HUDEP-2 (cell line): ENCODE results near the gene ZBTB40.

Experiments used
- DNase-seq, 76 experiments: peaks; one replicate each; lab custom pipeline; 2025; ENCODE audit not compliant: unreplicated experiment in 76 of 76; lab: John Stamatoyannopoulos, UW

The ZBTB40 gene

GRCh38 chr1:22500058-22500457, 48.4 kb downstream of the ZBTB40 start:
- no peak for DNase-seq

GRCh38 chr1:22500471-22500870, 48.8 kb downstream of the ZBTB40 start:
- no peak for DNase-seq

GRCh38 chr1:22502202-22502601, 50.6 kb downstream of the ZBTB40 start:
- DNase-seq = no peak

GRCh38 chr1:22503721-22504410, 52.2 kb downstream of the ZBTB40 start:
- DNase-seq = no peak

DNA sequence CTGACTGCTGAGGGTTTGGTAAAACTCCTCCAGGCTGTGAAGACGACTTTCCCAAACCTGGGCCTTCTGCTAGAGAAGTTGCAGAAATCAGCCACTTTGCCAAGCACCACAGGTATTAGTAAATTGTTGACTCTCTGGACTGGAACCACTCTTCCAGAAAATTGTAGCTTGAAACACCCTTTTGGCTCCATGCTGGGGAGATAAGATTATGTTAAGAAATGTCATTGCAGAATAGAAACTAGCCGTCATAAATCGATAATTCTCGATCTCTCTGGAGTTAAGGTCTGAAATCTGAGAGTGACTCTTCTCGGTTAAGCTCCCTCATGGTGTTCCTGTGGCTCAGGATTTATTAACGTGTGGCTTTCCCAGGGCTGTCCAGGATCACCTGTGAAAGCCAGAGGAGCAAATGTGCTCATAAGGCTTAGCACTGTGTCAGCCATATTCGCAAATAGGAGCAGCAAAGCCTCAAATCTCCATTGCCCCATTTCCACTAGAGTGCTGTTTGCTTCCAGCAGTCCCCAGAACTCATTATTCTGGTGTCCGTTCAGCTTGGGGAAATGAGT, 54.6 kb downstream of the ZBTB40 start:
- no peak for DNase-seq

- no peak for DNase-seq
Measured at GRCh38 chr1:22507587-22507986, 55.9 kb downstream of the ZBTB40 start.

DNA sequence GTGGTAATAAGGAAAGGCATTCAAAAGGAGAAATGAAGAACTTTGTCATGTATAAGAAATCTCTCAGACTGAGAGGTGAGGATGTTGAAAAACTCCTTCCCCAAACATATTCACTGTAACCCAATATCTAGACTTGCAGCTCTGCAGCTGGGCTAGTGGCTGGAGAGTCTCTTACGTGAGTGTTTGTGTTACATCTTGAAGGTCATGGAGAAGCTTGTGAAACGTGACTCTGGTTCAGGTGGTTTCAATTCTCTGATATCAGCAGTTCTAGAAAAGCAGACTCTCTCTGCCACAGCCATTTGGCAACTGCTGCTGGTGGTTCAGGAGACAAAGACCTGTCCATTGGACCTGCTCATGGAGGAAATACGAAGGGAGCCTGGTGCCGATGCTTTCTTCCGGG, 56.7 kb downstream of the ZBTB40 start:
- DNase-seq = no peak

DNA sequence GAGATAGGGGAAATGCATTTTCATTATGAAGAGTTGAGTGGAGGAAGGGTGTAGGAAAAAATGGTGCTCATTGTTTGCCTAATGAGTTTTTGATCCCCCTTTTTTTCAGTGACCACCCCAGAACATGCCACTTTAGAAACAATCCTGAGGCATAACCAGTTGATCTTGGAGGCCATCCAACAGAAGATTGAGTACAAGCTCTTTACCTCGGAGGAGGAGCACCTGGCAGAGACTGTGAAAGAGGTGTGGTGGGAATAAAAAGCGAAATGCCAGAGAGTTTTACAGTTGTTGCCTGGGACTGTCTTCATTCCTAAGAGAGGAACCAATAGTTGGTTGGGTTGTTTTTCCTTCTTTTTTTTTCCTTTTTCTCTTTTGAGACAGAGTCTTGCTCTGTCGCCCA, 57.3 kb downstream of the ZBTB40 start:
- DNase-seq = no peak

DNA sequence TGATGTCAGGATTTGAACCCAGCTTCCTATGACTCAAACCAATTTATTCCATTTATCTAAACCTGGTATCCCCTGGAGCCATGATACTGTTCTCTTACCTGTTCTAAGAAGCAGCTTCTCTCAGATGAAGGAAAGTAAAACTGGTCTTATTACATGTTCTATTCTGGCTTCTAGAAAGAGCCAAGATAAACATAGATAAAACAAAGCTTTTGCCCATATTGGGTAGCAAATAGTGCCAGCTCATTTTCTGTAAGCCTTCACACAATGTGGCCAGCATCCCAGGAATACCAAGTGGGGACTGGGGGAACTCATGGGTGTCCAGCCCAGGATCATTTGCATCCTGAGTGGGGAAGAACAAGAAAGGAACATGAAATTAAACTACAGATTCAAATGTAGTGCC, 58.2 kb downstream of the ZBTB40 start:
- no peak for DNase-seq

- DNase-seq = no peak
Measured at GRCh38 chr1:22512873-22513272, 61.2 kb downstream of the ZBTB40 start.

- no peak for DNase-seq
Measured at GRCh38 chr1:22516906-22517571, 65.4 kb downstream of the ZBTB40 start.

GRCh38 chr1:22517956-22518355, 66.3 kb downstream of the ZBTB40 start:
- no peak for DNase-seq

DNA sequence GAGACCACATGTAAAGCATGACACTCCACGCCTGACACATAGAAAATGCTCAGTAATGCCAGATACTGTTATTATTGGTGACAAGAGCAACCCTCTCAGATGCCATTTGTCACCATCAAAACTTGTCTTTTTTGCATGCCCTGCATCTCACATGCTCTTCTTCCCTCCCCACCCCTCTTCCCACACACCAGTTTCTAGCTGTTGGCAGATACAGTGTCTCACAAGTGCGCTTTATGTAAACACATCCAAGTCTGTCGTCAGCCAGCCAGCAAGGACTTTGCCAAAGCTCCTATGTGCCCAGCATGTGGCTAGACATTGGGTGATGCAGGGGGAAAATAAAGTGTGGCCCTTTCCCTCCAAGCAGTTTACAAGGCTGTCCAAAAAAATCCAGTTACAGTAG, 66.7 kb downstream of the ZBTB40 start:
- DNase-seq = no peak

GRCh38 chr1:22520871-22521270, 69.2 kb downstream of the ZBTB40 start:
- DNase-seq = no peak

GRCh38 chr1:22521692-22522091, 70.0 kb downstream of the ZBTB40 start:
- no peak for DNase-seq

GRCh38 chr1:22522221-22522743, 70.6 kb downstream of the ZBTB40 start:
- DNase-seq = no peak

DNA sequence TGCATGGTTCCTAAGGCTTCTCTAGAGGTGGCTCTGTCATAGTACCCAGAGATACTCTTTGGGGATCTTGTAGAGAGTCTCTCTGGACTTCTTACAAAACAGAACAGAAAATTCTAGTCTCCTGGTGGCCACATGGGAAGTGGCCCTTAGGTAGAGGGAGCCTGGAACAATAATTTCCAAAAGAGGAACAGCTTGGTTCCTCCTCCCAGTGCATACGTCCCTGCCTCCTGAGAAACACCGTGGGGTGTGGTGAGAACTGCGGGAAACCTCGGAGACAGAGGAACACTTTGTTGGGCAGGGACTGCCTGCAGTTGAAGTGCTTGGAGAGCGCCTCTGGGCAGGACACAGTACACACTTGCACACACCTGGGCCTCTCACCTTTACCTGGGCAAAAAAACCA, 72.8 kb downstream of the ZBTB40 start:
- DNase-seq = no peak

DNA sequence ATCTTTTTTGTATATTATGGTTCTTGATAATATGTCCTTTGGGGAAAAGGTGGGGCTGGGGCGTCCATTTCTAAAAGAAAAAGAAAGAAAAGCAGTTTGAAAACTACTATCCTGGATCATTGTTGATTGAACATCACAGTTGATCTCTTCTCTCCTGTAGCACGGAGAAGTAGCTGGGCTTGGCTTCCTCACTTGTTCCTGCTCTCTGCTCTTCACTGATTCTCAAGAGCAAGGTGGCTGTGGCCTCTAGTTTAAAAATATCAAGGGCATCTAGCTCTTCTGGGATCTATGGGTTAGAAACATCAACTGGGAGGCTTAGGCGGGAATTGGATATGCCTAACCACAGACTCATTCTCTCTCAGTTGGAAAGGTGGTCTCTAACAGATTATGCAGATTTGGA, 73.6 kb downstream of the ZBTB40 start:
- DNase-seq = no peak

GRCh38 chr1:22525646-22526045, 74.0 kb downstream of the ZBTB40 start:
- no peak for DNase-seq

GRCh38 chr1:22526098-22526497, 74.4 kb downstream of the ZBTB40 start:
- DNase-seq = no peak

DNA sequence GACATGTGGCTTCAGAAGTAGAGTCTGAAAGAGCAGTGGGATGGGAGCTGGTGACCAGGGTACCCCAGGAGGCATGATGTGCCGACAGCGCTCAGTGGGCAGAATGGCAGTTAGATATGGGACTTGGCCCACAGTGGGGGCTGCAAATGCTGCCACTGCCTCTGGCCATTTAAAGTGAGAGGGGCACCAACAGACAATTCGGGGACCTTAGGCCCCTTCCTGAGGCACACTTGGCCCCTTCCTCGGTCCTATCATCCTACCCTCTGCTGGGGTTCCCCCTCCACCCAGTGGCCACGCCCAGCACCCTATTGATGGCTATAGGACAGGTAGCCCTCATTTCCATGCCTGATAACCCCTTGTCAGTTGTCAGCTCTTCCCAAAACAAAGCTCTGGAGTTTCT, 75.0 kb downstream of the ZBTB40 start:
- no peak for DNase-seq

DNA sequence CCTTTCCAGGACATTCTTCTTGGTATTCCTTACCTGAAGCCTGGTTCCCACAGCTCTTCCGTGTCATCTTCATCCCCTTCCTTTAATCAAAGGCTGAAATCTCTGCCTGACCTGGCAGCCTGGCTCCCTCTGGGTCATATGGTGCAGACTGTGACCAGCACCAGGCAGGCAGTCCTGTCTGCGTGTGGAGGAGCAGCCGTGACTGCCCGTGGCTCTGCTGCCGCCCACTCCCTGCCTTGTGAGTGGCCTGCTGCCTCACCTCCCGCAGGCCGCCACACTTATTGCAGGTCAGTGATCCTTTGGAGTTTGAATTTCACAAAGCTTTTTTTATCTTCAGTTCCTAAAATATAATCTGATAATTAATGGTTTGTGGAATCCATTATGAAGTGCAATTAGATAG, 75.5 kb downstream of the ZBTB40 start:
- DNase-seq = peak in 1 of 76 experiments; percentile 6
